HG02763 (cell line): ENCODE measurements around the gene CGRRF1.
A peak's percentile ranks its signal among the peaks of the same experiment; 100 is the strongest.

ENCODE experiments used
- ATAC-seq: cut with Tn5 transposase; IDR thresholded peaks from one replicate; pipeline ENCODE4 v1.9.1; 2021; ENCODE audit warnings: mild to moderate bottlenecking, moderate library complexity; ENCODE audit not compliant: unreplicated experiment

CGRRF1 gene

GRCh38 chr14:54489318-54489683 is 20.4 kb upstream of the CGRRF1 start:
- peak; percentile 11 for ATAC-seq

DNA sequence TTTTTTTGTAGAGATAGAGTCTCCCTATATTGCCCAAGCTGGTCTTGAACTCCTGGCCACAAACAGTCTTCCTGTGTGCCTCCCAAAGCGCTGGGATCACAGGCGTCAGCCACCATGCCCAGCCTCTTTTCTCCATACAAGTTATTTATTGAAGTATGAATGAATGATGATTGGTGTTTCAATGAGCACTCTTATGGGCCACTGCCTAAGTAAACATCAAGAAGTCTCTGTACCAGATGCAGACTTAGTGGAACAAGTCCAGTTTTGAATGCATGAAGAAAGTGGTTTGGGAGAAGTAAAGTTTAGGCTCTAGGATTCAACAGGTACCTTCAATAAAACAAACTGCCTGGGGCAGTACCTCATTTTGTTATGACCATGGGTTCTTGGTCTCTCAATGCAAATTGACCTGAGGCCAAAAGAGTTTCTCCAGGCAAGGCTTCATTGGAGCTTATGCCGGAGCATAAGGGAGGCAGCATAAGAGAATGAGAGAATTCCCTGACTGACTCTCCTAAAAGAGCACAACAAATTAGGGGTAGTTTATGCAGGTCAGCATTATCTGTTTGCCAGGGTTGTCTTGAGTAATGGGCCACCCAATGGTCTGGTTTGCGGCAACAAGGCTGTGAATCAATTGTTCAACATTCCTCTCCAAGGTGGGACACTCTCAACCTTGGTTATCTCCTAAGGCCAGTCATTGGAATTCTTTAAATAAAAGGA is 19.8 kb upstream of the CGRRF1 start:
- no peak for ATAC-seq

GRCh38 chr14:54490445-54491175 is 19.1 kb upstream of the CGRRF1 start:
- ATAC-seq: no peak

DNA sequence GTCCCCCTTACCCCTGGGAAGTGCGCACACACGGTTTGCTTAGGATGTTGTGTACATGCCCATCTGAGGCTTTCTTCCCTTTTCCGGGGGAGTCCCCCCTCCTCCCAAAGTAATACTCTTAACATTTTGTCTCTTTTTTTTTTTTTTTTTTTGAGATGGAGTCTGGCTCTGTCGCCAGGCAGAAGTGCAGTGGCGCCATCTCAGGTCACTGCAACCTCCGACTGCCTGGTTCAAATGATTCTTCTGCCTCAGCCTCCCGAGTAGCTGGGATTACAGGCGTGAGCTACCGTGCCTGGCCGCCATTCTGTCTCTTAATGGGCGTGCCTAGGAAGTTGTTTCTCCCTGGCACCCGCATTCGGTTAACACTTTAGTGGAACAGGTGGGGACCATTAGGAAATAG is 16.4 kb upstream of the CGRRF1 start:
- ATAC-seq: no peak

GRCh38 chr14:54497224-54497623 is 12.5 kb upstream of the CGRRF1 start:
- no peak for ATAC-seq

GRCh38 chr14:54498095-54498531 is 11.6 kb upstream of the CGRRF1 start:
- ATAC-seq: no peak

- no peak for ATAC-seq
Observed at GRCh38 chr14:54498579-54498978, 11.1 kb upstream of the CGRRF1 start.

DNA sequence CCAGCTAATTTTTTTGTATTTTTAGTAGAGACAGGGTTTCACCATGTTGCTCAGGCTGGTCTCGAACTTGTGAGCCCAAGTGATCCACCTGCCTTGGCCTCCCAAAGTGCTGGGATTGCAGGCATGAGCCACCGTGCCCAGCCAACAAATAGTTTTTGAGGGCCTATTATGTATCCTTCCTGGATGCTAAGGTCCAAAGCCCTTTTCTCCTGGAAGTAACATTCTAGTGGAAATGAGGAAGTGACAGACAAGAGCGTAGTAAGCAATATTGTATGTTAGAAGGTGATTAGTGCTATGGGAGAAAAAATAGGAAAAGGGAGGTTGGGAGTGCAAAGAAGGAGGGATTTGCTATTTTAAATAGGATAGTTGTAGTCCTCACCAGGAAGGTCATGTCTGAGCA is 9.0 kb upstream of the CGRRF1 start:
- no peak for ATAC-seq

DNA sequence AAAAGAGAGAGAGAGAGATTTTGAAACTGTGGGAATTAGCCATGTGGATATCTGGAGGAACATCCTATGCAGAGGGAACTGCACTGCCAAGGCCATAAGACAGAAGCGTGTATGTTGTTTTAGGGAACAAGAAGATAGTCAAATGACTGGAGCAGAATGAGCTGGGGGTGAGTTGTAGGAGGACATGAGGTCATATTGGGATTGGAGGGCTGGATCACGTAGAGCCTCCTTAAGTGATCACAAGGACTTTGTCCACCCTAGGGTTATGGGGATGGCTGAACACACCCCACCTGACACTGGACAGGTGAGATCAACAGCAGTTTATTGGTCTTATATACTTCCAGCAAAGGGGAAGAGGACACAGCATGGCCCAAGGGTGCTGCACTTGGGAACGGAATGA is 8.2 kb upstream of the CGRRF1 start:
- no peak for ATAC-seq

DNA sequence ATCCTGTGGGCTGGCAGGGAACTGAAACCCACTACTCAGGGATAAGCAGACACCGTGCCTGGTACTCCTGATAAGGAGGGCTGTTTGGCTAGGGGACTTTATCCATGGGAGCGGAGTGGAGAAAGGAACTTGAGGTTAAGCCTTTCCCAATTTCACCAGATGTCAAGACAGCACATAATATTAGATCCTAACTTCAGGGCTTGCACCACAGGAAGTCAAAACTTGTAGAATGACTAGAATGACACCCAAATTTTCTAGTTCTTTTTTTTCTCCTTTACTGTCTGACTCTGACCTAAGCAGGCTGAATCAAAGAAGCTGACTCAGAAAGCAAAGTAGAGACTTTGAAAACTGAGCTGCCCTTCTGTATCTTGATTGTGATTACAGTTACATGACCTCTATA is 7.1 kb upstream of the CGRRF1 start:
- no peak for ATAC-seq

DNA sequence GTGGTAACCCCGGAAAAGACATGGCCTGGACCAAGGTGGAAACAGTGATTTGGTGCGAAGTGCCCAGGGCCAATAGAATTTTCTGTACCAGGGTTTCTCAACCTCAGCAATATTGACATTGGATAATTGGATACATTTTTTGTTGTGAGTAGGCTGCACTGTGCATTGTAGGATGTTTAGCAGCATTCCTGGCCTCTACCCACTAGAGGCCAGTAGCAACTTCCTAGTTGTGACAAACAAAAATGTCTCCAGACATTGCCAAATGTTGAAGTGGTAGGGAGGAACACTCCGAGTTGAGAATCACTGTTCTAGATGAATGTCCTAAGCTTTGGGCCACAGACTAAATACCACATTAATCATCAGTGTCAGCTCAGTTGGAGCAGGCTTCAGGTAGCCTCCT is 6.2 kb upstream of the CGRRF1 start:
- ATAC-seq: no peak

GRCh38 chr14:54512393-54512792 is 2.7 kb downstream of the CGRRF1 start:
- no peak for ATAC-seq

- no peak for ATAC-seq
Observed at GRCh38 chr14:54515670-54516069, 6.0 kb downstream of the CGRRF1 start.

DNA sequence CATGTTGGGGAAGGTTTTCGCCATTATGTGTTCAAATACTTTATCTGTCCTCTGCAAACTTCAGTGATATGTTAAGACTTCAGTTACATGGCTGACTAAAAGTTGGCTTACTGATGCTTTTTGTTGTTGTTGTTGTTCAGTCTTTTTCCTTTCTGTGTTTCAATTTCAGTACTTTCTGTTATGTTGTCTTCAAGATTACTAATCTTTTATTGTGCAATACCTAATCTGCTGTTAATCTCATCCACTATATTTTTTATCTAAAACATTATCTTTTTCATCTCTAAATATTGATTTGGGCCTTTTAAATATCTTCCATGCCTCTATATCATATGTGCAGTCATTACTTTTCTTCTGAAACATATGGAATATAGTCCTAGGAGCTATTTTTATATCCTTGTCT is 7.0 kb downstream of the CGRRF1 start:
- no peak for ATAC-seq

GRCh38 chr14:54524410-54524809 is 14.7 kb downstream of the CGRRF1 start:
- ATAC-seq: no peak

GRCh38 chr14:54528973-54529372 is 19.3 kb downstream of the CGRRF1 start:
- ATAC-seq: no peak

DNA sequence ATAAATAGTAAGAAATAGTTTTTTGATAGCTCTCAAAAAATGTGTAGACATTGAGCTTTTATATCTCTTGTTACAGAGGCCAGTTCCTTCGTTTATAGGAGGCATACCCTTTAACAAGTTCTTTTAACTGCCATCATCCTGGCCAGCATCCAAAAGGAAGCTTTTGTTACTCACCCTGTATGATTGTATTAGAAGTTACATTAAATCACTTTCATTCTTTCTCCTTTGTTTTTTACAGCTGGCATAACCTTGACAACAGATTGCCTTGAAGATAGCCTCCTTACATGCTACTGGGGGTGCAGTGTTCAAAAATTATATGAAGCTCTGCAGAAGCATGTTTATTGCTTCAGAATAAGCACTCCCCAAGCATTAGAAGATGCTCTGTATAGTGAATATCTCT is 20.1 kb downstream of the CGRRF1 start:
- no peak for ATAC-seq

DNA sequence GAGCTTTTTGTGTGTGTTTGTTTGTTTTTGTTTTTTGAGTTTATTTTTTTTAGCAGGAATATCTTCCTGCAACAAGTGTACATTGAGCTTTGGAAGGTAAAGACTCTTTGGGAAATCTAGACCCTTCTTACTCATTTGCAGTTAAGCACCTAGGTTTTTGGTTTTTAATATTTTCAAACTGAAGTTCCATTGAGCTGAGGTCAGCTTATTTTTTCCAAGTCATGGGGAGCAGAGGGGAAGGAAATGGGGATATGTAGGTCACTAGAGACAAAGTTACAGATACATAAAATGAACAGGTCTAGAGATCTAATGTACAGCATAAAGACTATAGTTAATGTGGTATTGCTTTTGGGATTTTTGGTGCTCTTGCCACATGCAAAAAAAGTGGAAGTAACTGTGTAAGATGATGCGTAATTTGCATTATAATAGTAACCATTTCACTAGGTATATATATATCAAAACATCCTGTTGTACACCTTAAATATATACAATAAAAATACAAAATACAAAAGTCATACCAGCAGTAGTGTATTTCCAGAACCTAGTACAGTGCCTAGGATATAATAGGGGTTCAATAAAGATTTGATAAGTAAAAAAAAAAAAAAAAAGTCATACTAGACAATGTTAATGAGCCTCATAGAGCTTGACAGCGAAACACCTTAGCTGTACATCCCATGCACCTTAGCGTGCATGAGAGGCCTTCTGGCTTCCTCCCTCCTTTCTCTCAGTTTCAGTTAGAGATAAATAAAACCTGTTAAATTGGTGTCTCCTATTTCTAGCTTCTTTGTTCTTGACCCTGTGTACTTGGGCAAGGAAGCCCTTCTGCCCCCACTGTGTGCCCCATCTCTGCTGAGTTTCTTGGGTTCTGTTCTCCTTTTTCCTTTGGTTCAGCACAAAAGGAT is 22.7 kb downstream of the CGRRF1 start:
- ATAC-seq: peak; percentile 90

DNA sequence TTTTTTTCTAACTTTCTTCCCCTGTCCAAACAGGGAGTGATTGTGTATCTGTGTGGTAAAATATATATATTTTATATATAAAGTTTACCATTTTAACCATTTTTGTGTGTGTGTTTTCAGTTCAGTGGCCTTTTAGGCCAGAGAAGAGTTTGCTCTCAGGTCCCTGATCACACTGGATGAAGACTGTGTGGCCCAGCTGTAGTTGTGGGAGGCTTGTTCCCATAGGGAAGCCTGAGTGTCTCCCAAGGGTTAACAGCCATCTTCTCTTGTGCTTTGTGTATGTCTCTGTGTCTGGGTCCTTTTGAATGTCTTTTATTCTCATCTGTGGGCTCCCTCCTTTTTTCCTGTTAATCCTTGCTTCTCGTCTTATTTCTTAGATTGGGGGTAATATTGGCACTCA is 23.4 kb downstream of the CGRRF1 start:
- ATAC-seq: no peak

GRCh38 chr14:54535126-54535525 is 25.4 kb downstream of the CGRRF1 start:
- ATAC-seq: no peak

DNA sequence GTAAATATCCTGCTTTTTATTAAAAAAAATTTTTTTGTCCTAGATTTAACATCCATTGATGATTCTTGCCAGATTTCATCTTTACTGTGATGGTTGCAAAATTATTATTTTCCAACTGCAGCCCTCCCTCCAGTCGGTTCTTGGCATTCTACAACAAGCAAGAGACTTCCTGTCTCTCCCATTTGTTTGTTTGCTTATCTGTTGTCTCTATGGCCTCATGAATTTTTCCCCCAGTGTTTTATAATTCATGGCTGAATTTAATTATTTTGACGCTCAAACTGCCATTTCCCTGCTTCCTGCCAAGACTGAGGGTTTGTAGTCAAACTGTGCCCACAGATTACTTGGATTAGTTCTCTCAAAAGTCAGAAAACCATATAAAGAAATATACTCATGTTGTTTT is 25.9 kb downstream of the CGRRF1 start:
- no peak for ATAC-seq

DNA sequence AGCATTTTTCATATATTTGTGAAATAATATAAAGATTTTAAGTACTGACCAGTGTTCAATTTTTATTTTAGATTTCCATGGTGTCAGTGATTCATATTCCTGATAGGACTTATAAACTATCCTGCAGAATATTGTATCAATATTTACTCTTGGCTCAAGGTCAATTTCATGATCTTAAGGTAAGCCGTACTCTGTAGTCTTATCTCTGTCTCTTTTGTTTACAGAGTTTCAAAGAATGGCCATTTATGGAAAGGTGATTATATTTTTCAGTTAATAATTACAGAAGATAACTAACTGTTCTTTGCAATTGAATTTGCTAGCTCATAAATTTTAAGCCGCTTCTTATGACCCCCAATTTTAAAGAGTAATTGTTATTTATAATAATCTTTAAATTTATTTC is 27.9 kb downstream of the CGRRF1 start:
- ATAC-seq: no peak
